SH-SY5Y (cell line): ENCODE data around the gene ATPAF1.

Experiments
- GATA2 ChIP-seq: IDR thresholded peaks from 2 replicates; pipeline ENCODE4 v1.6.1; 2011; ENCODE audit warnings: mild to moderate bottlenecking, low read depth, low read length
- GATA3 ChIP-seq: IDR thresholded peaks from 2 replicates; pipeline ENCODE4 v1.6.1; 2011; ENCODE audit warnings: low read depth, mild to moderate bottlenecking, low read length, moderate library complexity

GRCh38 chr1:46635205-46635604, 33.0 kb downstream of the ATPAF1 start:
- TF ChIP-seq GATA2: no peak
- TF ChIP-seq GATA3: no peak
